HG03135 (cell line): ENCODE data around the gene INTS6.
"Not testable (repeated sequence)": the region's sequence is repeated elsewhere in the genome, so short reads cannot be mapped to it uniquely, and the experiment has no call there.

Source experiments
- ATAC-seq: cut with Tn5 transposase; IDR thresholded peaks from one replicate; pipeline ENCODE4 v1.9.1; 2021; ENCODE audit warnings: mild to moderate bottlenecking, moderate library complexity; ENCODE audit not compliant: unreplicated experiment

The INTS6 gene

DNA sequence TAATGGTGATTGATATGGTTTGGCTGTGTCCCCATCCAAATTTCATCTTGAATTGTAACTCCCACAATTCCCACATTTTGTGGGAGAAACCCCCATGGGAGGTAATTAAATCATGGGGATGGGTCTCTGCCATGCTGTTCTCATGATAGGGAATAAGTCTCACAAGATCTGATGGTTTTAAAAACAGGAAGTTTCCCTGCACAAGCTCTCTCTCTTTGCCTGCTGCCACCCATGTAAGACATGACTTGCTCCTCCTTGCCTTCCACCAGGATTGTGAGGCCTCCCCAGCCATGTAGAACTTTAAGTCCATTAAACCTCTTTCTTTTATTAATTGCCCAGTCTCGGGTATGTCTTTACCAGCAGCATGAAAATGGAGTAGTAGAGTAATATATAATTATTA lies 37.5 kb downstream of the INTS6 start:
- not testable (repeated sequence) for ATAC-seq

DNA sequence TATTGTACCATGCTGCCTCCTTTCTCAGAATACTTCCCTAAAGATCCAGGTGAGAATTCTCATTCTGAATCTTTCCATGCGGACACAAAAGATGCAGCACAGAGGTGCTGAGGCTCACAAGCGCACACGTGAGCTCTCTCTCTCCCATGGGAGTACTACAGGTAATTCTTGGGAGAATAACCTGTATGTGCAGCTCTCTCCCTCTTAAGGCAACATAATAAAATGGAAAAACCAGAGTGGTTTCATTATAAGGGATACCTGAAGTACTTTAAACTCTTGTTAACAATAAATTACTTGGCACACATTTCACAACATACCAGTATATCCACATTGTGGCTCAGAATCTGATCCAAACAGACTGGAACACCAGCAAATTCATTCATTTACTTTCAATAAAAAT lies 40.4 kb downstream of the INTS6 start:
- no peak for ATAC-seq

DNA sequence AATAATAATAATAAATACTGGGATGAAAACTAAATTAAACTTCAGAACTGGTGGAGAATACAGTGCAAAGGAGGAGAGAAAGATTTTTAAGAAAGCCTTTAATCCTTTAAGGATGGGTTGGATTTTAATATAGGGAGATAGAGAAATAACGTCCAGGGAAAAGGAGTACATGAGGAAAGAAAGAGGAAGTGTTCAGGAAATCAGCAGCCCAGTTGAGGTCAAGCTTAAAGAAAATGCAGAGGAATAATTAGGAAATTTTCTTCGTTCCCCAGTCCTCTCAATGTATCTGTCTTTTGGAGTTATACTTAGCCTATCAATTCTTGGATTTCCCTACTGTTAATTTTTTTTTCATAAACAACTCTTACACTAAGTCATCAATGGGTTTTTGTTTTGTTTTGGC lies 47.7 kb downstream of the INTS6 start:
- ATAC-seq, result no peak

DNA sequence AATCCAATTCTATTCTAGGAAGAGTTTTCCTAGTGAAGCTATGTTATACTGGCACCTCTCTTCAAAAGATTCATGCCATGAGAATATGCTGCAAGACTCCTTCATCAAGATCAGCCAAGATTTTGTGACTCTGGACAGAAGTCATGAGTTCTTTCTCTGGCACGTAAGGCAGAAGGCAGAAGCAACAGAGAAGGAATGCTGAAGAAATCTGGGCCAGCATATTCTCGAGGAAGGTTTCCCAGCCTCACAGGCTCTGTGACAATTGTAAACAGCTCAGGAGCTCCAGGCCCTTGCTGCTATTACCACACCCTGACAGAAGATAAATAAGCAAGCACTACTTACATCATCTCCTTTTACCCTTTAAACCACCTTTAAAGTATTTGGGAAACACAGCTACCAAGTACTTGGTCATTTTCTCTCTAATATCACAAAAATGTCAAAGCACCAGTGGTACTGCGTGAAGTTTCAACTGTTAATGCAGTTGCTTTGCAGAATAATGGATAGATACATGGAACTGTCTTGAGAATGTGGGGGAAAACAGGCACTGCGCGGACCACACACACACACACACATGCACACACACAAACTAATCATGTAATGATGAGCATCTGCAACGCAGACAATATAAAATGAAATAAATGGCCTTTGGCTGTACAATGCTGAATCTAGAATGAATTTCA lies 55.4 kb downstream of the INTS6 start:
- ATAC-seq, result no peak

DNA sequence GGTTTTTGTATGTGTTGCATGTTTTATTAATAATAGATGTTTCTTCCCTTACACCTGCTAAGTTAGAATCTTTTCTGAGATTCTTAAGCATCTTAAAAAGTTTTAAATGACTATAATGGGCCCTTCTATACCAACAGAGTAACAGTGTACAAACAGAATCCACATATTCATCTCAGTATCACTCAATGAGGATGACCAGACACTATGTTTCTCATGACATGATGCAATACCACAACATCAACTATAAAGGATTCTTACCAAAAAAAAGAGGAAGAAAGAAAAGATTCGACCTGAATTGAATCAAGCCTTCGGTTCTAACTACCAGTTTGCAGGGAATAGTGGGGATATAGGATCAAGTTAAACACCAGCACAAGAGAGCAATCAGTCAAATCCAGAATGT lies 56.5 kb downstream of the INTS6 start:
- peak; percentile 76 for ATAC-seq

DNA sequence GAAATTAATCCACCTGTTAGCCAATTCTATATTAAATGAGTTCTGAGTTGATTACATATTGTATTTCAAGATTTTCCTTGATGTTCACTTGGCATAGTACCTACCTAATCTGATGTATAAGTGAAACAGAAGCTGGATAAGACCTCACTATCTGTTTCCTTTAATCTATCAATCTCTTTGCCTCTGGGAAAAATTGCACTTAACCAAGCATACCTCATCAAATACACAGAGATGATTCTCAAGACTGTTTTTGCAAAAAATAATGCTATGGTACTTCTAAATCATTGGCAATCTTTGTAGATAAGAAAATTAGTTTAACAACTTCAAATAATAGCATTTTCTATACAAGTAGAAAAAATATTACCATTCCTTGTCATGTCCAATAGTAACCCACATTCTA lies 58.1 kb downstream of the INTS6 start:
- ATAC-seq, result no peak

DNA sequence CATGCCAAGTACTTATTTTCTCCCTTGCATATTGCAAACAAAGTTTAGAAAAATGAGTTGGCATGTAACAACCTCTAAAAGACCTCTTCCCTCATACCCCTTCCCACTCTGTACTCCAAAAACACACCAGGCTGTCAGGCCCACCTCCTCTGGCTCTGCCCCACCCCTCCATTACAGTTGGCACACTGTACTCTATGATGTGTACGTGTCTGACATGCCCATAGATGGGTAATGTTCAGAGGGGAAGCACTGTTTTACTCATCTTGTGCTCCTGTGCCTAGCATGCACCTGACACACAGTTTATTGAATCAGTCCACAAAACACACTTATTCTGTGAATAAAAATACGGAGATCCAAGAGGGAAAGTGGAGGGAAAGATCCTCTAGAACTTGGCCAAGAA lies 67.7 kb downstream of the INTS6 start:
- ATAC-seq, result no peak

DNA sequence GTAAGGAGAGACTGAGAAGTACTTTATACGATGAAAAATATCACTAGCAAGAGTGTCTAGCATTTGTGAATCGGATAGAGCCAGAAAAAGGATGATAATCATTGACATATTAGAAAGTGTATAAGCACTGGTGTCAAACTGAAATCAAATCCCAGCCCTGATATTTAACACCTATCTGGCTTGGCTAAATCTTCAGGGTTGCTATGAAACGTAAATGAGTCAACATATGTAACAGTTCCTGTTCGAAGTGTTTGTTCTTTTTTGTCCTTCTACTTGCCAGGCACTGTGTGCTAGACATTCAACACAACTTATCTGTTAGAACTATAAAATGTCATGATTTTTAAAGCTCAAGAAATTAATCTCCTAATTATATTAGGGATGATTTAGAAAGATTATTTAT lies 72.6 kb downstream of the INTS6 start:
- ATAC-seq, result no peak

DNA sequence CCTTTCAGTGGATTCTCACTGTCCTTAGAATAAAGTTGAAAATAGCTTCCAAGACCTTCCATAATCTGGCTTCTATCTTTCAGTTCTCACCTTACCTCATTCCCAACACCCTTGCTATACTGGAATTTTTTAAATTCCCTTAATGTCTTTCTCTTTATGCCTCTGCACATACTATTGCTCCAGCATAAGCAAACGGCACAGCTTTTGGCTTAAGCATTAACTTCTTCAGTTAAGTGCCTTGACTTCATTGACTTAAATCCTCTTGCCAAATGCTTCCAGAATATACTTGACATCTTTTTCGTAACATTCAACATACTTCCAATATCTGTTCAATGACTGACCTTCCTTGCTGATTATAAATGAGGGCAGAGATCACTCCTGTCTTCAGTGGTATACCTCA lies 79.4 kb downstream of the INTS6 start:
- no peak for ATAC-seq

DNA sequence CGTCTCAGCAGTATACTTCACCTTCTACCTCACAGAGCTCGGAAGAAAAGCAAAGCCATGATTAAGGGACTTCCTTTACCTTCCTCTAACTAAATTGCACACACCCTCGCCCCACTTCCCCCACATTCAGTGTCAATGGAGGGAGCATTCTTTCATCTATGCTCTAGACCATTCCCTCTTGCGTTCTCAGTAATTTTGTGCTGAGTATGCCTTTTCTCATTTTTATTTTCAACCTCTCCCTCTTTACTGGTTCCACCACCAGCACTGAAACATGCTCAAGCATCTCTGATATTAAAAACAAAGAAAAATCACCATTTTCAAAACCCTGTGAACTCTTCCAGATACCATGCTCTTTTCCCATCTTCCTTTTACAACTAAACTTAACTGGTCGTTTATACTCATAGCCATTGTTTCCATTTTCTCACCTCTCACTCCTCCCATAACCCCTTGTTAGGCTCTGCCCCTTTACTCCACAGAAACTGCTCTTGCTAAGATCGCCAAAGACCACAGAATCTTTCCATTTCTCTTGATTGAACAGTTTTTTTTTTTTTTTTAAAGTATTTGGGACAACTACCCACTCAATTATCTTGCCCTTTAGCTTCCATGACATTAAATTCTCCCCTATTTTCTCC lies 81.0 kb downstream of the INTS6 start:
- ATAC-seq, result no peak

DNA sequence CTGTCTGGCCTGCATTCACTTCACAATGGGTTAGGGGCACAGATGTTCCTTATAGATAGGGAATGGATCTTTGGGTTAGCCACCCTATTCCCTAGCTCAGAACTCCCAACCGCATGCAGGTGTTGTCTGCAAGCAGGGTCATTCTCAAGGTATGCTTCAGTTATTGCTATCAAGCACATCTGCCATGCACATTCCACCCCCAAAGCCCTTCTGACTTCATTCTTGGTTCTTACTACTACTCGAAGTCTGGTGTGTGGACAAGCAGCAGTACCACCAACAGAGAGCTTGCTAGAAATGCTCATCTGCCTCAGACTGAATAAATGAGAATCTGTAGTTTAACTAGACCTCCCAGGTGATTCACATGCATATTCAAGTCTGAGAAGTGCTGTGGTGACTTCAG lies 82.0 kb downstream of the INTS6 start:
- ATAC-seq, result no peak

DNA sequence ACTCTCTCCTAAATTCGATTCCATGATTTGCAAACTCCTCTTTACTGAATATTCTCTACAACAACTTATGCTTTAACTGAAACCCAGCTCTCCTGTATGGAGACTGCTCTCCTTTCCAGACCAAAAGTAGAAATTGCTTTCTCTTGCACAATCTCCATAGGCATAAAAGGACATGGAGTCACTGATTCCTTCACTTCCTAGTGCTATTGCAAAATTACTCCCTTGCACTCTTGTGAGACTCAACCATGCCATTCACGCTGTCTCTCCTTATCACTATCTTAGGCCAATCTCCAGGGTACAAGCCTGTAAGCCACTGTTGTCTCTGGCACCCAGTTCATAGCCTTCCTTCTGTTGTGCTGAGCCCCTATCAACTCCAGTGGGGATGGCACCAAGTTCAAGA lies 82.7 kb downstream of the INTS6 start:
- no peak for ATAC-seq

DNA sequence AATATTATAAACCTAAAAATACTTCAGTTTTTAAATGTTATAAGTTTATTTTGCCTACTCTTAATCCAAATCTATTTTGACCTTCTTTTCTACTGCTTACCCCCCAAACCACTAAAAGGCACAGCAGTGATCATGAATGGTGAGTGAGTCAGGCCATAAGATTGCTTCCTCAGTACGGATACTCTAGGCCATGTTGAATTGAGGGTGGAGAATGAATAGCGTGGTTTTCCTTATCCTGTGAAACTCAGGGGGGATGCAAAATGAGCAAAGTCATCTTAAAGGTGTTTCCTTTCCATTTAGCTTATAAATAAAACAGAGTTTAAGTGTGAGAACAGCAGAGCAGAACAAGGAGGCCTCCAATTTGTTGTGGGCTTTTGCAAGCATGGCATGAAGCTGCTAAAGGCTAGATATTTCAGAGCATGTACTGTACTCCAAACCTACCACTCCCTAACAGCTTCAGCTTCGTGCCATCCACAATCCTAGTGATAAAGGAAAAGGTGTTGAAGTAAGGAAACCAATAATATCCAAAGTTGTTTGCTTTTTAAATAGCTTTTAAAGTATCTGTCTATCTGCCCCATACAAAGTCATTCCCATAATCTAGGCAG lies 88.3 kb downstream of the INTS6 start:
- no peak for ATAC-seq

DNA sequence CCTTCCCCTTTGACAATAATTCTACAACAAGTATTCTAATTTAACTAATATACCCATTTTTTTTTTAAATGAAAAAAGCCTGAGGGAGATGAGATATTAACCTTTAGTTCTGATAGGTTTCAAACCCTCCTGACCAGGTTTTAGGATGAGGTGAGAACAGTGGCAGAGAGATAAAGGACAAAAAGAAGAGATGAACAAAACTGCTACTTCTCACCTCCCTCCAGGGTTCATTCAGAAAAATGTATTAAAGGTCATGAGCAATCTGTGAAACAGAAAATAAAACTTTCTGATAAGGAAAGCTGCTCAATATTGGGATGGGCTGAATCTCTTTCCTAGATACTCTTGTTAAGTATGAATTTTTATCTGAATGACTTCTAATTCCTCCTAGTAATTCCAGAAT lies 89.2 kb downstream of the INTS6 start:
- ATAC-seq, result no peak

DNA sequence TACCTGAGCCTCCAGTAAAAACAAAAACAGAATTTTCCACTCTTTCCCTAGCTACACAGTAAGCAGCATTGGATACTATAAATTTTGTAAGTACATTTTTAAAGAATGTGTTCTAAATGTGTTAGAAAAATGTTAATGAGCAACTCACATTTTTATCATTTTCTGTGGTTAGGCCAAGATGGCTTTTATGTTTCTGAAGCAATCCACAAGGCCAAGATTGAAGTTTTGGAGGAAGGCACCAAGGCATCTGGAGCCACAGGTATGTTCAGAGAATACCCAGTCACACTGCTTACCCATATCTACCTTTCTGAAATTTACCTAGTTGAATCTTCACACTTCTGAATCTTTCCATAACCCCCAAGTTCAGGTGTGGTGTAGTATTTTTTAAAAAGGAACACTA lies 91.7 kb downstream of the INTS6 start:
- no peak for ATAC-seq

DNA sequence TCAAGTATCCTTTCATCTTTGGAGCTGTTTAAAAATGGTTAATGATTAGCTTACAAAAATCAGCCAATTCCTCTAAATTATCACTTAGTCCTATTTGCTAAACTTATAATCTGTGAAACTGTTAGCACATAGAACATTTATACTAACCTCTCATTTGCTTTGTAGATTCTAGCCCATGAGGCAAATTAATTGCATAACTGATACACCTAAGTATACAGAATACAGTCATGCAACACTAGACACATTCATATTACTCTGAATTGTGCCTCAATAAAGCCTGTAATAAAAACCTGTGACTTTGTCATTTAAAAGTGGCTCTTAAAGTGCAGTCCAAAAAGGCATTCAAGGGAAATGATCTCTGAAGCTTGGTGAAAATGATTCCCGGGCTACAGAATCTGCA lies 92.3 kb downstream of the INTS6 start:
- no peak for ATAC-seq

DNA sequence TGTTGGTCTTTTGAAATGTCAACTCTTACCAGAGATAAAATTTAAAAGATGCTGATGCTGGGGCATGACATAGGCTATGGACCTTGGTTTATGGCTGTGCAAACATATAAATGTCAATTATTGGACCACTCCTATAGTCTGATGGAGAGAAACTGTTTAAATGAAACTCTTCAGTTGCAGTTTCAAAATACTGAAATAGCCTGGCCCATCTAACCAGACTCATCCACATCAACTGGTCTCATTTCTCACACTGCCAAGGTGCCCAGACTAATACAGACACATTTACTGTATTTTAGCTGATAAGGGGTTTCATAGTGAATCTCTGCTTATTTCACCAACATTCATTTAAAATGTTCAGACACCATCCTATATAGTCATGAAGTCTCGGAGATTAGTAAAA lies 93.5 kb downstream of the INTS6 start:
- ATAC-seq, result no peak

DNA sequence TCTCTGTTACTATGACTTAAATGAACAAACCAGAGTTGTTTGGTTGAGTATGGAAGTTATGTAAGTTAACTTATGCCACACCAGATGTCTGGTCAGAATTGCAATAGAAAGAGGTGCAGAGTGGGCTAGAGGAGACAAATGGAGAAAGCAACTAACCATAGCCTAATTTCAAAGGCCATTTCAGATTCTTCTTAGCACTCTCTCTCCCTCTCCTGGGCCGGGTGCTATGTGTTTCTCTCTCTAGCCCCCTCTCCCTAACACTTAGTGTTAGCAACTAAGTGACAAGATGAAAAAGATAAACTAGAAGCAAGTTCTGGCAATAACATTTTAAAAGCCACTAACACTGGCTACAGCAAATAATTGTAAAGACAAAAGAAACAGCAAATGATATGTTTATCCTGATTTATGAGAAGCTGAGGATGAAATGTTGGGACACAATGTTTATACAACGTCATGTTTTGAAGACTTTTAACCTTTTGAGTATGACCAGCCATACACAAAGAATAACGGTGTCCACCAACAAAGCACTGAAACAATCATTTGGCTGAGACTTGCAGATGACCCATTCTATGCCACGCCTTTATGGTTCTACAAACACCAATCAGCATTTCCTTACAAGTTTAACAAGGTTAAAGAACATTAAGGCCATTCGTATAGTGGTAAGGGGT lies 94.8 kb downstream of the INTS6 start:
- ATAC-seq, result no peak

DNA sequence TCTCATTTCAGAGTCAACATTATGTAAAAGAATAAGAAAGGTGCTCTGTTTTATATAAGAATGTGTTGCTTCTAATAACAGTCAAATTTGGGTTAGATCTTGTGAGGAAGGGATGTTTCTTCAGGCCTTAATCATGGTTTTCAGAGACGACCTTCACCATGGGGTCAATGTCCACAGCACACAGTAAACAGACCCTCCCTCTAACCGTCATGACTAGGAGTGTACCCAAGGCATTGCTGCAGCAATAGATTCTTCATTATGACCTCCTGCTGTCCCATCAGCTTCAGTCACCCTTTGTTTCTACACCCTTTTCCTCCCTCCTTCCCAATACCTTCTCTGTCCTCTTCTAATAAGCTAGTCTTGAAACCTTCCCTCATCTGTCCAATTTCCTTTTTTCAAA lies 97.6 kb downstream of the INTS6 start:
- no peak for ATAC-seq

DNA sequence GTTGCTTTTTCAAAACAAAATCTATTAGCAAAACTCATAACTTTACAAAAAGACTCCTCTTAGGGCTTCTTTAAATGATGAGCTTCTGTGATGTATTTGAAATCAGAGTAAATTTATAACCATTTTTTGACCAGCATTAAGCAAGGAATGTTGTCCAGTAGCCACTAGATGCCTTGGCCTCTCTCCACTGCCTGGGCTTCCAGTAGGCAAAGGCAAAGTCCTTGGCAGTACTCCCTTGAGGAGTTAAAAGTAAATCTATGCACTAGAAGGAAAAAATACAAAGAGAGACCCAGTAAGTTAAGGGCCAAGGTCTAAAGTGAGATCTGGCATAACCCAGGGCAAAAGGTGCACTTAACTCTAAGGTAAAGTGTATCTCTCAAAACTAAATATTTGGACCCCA lies 103.8 kb downstream of the INTS6 start:
- no peak for ATAC-seq

DNA sequence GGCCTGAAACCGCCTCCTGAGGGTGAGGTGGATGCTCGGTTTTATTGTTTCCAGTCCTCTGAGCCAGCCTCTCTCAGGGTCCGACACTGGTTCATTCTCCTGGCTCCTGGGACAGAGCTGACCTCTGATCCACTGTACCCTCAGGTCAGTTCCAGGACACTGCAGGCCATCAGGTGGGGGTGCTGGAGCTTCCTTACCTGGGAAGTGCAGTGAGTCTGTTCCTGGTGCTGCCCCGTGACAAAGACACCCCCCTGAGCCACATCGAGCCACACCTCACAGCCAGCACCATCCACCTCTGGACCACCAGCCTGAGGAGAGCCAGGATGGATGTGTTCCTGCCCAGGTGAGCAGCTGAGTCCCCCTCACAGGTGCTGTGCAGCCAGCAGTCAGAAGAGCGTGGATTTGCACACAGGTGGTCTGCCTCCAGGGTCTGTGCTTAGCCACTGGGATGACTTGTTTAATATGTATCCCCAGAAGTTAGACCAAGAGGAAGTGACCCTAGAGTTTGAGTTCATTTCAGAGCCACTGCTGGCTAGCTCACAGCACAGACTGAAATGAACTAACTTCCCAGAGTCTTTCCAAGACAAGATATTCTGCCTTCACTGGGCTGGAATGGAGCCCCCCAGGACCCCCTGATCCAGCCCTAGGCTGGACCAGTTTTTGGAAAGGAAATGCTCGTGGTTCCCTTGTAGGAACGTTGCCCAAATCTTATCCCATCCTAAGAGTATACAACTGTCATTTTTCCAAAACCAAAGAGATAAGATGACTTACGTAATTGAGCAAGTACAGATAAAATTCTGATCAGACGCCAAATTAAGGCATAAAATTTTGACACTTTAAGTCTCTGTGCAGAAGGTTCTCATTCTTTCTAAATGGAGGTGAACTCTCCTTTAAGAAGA lies 104.5 kb downstream of the INTS6 start:
- ATAC-seq, result no peak
